Activated CD4-positive, CD25-positive, alpha-beta regulatory T cell treated with anti-CD3 and anti-CD28 coated beads, Interleukin-2, amount 50 U/mL, for 72 hours (primary cell): ENCODE results near the gene BBOX1.
"Not testable (repeated sequence)": the region's sequence is repeated elsewhere in the genome, so short reads cannot be mapped to it uniquely, and the experiment has no call there.

Source experiments
- DNase-seq: peaks from one replicate; pipeline ENCODE4 v3.0.0; 2021

Gene BBOX1

GRCh38 chr11:27085605-27086004, 45.0 kb downstream of the BBOX1 start:
- no peak for DNase-seq

- no peak for DNase-seq
These were observed 46.8 kb downstream of the BBOX1 start for GRCh38 chr11:27087432-27087831.

GRCh38 chr11:27088353-27088752, 47.7 kb downstream of the BBOX1 start:
- DNase-seq, result no peak

- no peak for DNase-seq
These were observed 49.1 kb downstream of the BBOX1 start for GRCh38 chr11:27089746-27090145.

GRCh38 chr11:27090357-27090948, 49.8 kb downstream of the BBOX1 start:
- DNase-seq, result not testable (repeated sequence)

- no peak for DNase-seq
These were observed 53.5 kb downstream of the BBOX1 start for GRCh38 chr11:27094120-27094519.

- no peak for DNase-seq
These were observed 54.4 kb downstream of the BBOX1 start for GRCh38 chr11:27095059-27095458.

- no peak for DNase-seq
These were observed 55.3 kb downstream of the BBOX1 start for GRCh38 chr11:27095887-27096286.

- no peak for DNase-seq
These were observed 56.9 kb downstream of the BBOX1 start for GRCh38 chr11:27097551-27097950.

GRCh38 chr11:27100534-27100933, 59.9 kb downstream of the BBOX1 start:
- no peak for DNase-seq

GRCh38 chr11:27107548-27107947, 66.9 kb downstream of the BBOX1 start:
- no peak for DNase-seq

- no peak for DNase-seq
These were observed 68.2 kb downstream of the BBOX1 start for GRCh38 chr11:27108809-27109208.

GRCh38 chr11:27111896-27112295, 71.3 kb downstream of the BBOX1 start:
- DNase-seq, result no peak

- no peak for DNase-seq
These were observed 72.3 kb downstream of the BBOX1 start for GRCh38 chr11:27112946-27113345.

GRCh38 chr11:27115051-27115650, 74.5 kb downstream of the BBOX1 start:
- DNase-seq, result no peak

- no peak for DNase-seq
These were observed 76.1 kb downstream of the BBOX1 start for GRCh38 chr11:27116684-27117083.

GRCh38 chr11:27118371-27118770, 77.8 kb downstream of the BBOX1 start:
- no peak for DNase-seq

GRCh38 chr11:27118949-27119348, 78.3 kb downstream of the BBOX1 start:
- DNase-seq, result no peak

- no peak for DNase-seq
These were observed 78.8 kb downstream of the BBOX1 start for GRCh38 chr11:27119396-27119795.

- no peak for DNase-seq
These were observed 79.6 kb downstream of the BBOX1 start for GRCh38 chr11:27120211-27120610.

GRCh38 chr11:27122001-27122400, 81.4 kb downstream of the BBOX1 start:
- DNase-seq, result no peak

- no peak for DNase-seq
These were observed 84.1 kb downstream of the BBOX1 start for GRCh38 chr11:27124514-27125264.

GRCh38 chr11:27129686-27130085, 89.1 kb downstream of the BBOX1 start:
- DNase-seq, result no peak

- no peak for DNase-seq
These were observed 90.2 kb downstream of the BBOX1 start for GRCh38 chr11:27130806-27131205.
